Dermis blood vessel endothelial cell (primary cell): ENCODE data around the gene PTPRD. TPM values are rescaled to one million over a fixed set of nuclear protein-coding genes. Genes with fewer than 3 reads are reported as not detected.

Experiments
- DNase-seq: peaks from one replicate; pipeline ENCODE4 v3.0.0; 2010
- total RNA-seq: library from RNA; depleted of rRNA; stranded (reverse); fragments of >200 nt; gene quantifications from 2 replicates; pipeline ENCODE4 v1.2.3, GENCODE V29; 2014

The PTPRD gene
- total RNA-seq, 1 donor from 2014 or later: 3.2 TPM

DNA sequence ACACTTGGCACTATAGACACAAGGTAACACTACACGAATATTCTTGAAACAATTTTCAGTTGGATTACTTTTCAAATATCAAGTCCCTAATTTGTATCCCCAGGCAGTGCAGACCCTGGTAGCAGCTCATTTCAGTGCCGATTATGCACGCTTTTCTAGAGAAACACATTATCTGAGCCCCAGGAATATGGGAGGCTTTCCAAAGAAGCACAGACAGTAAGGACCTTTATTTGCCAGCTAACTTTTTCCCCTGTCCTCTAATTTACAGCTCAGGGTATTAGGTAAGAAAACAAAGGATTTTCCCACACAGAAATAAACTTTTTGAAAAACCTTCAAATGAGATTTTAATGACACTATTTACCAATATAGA is 1961.0 kb downstream of the PTPRD start:
- DNase-seq: no peak

DNA sequence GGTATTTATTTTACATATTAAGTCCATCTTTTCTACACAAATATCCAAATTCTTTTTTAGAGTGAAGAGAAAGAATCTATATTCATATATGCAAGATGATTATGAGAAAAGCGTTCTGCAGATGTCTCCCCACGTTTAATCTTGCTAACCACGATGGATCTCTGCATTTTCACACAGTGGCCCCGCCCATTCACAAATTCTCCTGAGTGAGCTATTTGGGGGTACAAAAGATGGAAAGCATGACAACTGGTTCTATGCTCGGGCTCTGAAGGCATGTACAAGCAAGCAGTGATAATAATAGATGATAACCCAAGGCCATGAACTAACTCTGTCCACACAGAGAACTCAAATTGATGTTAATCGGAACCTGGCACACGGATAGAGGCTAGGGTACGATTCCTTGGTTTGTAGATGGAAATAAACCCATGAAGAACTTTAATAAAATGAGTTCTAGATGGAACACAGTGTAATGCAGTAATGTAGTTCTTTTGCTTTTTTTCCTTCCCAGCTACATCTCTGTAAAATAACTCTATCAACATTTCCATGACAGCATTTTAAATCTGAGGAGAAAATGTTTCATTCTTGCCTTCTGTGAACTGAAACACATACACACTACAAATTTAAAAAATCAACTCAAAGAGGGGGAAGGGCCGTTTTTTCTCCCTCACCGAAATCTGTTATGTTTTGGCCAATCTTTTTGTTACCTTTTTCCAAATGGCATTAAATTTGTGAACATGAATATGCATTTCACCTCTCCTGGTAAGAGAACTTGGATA is 1961.5 kb downstream of the PTPRD start:
- no peak for DNase-seq

DNA sequence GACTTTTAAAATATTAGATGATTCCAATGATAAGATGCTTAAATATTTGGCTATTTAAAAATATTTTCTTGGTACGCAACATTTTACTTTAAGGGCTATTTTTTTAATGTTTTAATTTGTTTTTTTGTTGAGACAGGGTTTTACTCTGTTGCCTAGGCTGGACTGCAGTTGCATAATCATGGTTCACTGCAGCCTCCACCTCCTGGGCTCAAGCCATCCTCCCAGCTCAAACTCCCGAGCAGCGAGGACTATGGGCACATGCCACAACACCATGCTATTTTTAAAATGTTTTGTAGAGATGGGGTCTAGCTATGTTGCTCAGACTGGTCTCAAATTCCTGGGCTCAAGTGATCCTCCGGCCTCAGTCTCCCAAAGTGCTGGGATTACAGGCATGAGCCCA is 1963.0 kb downstream of the PTPRD start:
- no peak for DNase-seq

DNA sequence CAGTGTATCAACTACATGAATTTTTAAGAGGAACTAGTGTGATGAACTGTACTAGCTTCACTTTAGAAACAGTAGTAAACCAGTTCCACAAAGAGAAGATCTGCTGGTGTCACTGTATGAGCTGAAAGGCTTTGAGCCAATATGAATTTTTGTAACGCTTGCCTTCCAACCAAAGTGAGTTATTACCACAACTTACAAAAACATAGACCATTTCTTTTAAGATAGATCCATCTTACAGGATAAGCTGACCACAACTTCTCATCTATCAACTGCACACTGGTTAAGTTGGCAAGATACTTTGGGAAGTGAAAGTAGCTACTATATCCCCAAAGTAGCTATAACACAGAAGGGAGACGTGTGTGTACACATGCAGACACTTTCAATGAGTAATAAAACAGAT is 1963.6 kb downstream of the PTPRD start:
- no peak for DNase-seq

DNA sequence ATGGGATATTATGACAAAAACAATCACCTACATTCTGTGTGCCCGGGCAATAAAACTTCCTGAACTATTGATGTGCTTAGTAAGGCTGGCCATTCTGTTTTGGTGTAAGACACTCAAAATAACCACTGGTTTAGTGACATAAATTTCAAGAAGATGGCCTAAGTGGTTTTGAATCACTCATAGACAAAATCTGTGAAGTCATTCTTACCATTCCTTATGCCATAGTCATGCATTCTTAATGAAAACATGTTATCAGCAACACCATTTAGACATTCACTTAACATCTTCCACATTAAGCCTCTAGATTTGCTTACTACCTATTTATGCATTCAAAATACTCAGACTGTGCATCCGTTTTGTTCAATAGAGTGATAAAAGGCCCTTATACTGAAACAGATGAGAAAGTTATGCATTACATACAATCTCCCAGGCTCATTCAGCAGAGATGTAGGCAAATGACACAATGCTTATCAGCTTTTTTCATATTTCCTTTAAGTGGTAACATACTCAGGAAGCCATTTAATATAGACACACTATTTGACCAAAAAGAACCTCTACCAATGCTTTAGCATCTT is 1964.4 kb downstream of the PTPRD start:
- DNase-seq: no peak

DNA sequence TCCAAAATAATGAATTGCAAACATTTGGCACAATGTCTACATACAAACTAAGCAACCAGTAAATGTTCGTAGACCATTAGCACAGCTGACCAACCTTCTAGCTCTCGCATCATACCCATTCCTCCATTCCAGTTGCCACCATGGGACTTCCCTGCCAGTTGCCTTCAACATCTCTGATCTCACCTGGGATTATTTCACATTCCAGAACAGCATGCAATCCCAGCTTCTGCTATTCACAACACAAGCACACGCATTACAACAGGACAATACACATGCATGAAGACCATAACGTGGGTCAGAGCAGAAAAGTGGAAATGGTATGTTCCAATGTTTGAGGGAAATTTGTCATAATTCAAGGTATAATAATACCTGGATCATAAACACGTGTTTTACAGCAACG is 1965.0 kb downstream of the PTPRD start:
- DNase-seq: no peak

DNA sequence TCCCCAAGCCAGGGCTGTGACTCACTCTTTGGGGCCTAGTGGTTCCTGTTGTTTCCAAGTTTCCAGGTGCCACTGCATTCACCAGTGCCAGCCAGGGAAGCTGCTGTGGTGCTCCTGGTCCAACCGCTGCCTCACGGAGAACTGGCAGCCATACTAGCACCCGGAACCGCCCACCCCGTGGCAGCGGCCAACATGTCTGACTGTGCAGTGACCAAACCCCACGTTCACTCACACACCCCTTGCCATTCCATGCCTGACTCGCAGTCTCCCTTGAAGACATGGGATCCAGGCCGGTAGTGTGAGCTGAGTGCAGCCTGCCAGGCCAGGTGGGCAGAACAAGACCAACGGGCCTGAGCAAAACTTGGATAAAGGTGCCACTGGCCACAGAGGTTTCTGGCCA is 1968.2 kb downstream of the PTPRD start:
- DNase-seq: no peak

DNA sequence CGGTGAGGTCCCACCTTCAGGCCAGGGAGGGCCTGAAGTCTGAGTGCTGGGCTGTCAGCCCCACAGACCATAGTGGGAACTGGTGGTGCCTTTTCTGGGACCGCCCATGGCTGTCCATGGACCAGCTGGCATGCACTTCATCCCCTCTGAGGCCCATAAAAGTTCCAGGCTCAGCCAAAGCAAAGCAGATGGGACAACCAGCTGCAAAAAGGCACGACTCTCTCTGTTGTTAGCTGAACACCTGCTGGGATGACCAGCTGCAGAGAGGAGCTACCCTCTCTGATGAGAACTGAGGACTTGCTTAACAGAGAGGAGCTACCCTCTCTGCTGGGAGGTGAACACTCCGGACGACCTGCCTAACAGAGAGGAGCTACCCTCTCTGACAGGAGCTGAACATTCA is 1968.9 kb downstream of the PTPRD start:
- DNase-seq: no peak

DNA sequence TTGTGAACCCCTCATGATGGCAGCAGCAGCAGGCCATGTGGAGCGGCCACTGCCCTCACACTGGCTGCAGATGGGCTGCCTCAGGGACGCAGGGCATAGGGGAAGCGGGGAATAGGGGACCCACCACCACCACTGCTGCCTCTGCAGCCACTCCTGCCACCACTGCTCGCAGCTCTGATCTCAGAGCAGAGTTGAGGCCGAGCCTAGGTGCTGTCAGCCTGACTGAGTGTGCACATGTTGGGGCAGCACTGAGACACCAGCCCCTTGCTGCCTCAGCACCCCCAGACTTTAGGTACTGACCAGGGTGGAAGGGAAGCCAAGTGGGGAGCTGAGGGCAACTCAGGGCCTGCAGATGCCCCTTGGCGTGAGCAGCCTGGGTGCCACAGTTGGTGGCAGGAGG is 1969.3 kb downstream of the PTPRD start:
- no peak for DNase-seq

DNA sequence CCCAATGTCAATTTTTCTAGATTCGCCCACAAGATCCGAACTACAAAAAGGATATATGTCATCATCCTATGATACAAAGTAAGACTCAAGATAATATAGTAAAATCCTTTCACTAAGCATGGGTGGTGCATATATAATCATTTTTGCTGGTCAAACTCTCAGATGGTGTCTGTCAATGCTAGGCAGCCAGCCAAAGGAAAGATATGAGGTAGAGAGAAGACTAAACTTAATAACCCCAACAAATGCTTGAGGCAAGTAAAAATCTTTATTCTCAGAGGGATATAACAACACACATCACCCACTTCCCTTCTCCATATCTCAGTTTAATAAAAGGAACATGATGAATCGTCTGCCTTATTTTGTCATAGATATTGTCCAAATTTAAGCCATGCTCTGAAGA is 1972.0 kb downstream of the PTPRD start:
- DNase-seq: no peak

DNA sequence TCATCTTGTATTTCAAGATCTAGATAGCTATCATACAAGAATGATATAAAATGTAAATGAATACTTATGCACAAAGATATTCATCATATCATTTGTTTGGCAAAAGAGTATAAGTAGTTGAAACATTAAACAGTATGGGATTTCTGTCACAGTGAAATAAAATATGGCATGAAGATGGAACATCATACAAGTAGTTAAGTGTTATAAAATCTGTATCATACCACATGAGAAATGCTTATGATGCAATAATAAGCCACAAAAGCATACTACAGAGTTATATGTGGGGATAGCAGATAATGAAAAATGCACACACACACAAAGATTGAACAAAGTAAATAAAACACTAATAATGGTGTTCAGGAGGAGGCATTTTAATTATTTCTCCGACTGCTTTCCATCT is 1975.2 kb downstream of the PTPRD start:
- DNase-seq: no peak

DNA sequence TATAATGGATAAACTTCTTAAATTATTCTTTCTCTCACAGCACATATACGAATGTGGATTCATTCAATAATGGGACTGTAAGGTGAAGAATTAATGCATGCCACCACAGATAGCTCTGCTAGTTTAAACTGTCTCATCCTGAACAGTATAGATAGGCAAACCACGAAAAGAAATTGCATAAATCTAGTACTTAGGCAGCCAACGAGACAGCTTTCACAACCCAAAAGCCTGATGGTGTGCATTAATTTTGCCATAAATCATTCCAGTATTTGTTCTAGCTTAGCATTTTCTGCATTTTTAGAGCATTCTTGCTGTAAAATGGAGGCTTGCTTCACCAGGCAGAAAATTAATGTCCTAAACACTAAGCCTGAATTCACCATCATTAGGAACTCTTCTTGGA is 1979.0 kb downstream of the PTPRD start:
- no peak for DNase-seq

DNA sequence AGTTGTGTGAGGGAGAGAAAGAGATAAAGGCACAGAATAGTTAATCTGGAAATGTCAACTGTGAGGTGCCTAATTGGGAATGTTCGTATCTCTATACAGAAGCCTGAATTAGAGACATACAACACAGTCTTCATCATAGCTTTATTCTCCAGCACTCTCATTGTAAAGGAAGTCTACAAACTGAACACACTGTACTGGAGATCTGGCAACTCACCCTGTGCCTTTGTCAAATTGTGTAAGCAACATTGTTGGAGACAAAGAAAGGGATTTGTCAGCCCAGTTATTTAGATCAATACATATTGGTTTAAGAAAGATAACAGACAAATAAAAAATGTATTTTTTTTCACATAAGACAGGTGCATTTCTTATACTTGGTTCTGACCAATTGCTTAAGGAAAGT is 1980.3 kb downstream of the PTPRD start:
- DNase-seq: no peak

DNA sequence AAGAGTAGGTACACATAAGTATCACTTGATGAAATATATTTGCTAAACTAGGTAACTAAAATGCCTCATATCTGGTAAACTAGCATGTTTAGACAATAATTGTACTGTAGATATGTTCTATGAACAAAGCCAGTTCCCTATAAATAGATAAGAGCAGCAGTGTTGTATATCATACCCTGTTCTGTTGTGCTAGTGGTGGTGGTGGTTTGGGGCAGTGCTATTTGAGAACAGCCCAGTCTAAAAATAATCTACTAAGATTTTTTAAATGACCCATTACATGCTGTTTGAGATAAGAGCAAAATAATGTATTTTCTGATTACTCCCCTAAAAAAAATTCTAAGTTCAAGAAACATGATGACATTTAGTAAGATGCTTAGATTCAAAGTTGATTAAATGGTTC is 1984.0 kb downstream of the PTPRD start:
- no peak for DNase-seq

DNA sequence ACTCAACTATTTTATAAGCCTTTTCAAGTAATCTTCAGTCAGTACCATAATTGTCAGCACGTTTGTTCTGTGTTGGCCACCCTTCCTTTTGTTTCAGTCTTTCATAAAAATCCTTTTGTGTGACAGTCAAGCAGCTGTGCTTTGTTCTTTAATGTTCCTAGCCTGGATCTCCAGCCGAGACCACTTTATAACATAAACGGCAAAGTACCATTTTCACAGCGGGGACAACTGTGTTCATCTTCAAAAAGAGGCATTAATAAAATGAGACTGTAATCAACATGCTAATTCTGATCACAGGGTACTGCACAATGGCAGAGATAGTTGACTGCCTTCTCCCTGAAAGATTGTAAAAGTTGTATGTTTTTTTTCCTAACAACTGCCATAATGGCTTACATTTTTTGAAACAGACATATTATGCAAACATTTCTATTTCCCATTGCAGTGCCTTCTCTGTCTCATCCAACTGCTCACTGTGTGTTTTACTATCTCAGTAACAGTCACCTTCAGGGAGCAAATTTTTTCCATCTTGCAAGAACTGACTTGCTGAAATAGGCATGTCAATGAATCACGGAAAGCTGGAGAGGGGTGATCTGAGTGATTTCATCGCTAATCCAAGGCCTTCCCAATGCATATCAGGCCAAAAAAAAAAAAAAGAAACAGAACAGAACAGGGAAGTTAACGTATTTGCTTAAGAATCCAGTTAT is 1984.7 kb downstream of the PTPRD start:
- no peak for DNase-seq

DNA sequence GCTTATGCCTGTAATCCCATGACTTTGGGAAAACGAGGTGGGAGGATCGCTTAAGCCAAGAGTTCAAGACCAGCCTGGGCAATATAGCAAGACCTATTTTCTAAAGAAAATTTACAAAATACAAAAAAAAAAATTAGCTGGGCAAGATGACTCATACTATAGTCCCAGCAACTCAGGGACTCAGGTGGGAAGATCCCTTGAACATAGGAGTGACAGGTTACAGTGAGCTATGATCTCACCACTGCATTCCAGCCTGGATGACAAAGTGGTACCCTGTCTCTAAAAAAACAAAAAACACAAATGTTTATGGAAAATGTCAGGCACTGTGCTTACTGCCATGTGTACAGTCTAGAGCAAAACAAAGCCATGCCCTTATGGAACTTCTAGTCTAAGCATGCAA is 1989.9 kb downstream of the PTPRD start:
- DNase-seq: no peak

DNA sequence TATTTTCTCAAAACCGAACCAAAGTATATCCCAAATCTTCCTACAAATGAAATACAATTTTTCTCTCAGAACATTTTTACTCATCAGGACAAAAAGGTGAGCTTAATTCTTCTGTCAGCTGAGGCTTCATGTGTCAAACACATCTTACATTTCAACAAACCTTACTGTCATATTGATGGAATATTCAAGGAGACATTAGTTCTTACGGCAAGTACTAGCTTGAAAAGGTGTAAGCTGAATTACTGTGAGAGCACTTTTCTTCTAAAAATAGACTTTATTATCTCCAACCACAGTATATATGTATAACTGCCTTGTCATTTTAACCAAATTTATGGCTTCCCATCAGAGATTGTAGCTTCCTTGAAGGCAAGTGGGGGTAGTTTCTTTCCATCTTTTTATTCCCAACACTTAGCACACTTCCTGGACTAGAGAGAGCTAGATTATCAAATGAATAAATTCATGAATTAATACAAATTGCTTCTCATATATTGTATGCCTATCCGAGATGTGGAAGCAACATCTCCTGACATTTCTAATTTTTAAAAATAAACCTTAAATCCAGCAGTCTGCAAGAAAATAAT is 1990.5 kb downstream of the PTPRD start:
- no peak for DNase-seq

DNA sequence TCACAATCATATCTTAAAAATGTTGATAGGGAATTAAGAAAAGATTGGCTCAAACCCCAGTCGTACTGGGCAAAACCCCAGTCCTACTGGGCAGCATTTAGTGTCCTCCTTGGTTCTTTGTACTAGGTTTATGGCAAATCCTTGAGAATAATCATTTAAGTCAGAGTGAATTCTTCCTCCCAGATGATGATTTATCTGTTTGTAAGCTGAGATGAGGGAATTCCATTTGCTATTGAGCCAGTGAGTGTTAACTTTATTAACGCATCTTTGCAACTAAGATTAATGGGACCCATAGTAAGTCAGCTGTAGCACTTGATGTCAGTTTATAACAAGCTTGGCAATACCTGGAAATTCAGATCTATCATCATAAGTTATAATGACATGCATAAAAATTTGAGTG is 1991.4 kb downstream of the PTPRD start:
- DNase-seq: no peak

DNA sequence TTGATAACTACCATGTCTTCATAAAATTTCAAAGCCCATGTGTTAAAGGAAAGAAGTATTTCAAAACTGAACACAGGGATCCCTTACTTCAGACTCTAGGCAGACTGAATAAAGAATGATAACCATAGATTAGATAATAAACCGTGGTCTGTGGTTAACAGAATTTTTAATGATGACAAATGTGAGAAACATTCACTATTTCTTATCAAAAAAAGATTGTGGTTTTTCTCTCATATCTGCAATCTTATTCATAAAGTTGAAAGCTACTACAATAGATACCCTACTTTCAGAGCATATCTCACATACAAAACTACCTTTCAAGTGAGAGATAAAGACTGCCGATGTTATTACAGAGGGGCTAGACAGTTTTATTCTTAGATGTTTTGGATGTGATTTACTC is 1996.4 kb downstream of the PTPRD start:
- DNase-seq: no peak

DNA sequence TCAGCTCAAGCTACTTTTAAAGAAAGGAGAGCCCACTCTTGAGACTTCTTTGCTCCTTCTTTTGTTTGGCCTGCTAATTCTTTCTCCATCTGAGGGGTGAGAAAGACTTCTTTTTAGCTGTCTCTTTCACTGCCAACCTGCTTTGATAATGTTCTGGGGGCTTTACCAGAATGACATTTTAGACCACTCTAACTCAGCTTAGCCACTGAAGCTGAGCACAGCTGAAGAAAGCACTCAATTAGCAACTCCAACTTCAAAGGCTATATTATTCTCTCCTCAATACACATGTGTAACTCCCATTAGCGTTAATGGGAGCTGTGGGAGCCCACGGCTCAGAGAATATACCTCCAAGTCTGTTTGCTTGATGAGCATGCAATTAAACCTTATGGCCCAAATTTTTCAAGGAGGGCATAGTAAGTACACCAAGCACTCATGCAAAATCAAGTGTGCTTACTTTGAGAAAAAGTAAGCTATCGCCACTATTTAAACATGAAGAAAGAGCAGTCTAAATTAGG is 1997.8 kb downstream of the PTPRD start:
- DNase-seq: no peak

DNA sequence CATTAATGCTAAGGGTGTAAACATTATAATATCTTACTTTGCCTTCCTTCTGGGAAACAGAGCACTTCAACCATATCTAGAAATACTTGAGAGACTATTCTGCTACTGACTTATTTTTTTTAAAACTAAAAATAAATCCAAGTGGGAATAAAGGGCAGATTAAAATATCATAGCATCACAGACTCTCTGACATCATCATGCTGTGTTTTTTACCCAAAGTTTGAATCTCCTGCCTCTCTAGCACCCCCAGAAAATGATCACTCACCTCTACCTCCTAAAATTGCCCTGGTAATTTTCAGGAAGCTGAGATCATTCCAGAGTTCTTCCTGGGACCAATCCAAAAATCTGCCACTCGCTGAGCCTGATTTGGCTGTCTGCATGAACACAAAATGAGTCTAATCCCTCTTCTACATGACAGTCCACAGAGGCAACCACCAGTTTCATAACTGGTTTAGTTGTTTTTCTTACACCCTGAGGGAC is 1999.4 kb downstream of the PTPRD start:
- no peak for DNase-seq

DNA sequence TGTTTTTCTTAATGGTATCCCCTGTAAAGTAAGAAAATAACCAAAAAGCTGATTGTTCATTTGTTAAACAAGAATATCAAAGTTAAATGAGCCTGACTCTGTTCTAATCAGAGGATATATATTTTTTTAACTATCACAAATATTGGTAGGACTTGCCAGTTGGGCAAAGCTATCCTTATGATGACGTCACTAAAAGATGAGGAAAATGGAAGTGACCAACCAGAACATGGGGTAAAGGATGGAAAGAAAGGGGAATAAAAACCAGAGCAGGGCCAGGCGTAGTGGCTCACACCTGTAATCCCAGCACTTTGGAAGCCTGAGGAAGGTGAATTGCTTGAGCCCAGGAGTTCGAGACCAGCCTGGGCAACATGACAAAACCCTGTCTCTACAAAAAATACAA is 2001.6 kb downstream of the PTPRD start:
- no peak for DNase-seq

DNA sequence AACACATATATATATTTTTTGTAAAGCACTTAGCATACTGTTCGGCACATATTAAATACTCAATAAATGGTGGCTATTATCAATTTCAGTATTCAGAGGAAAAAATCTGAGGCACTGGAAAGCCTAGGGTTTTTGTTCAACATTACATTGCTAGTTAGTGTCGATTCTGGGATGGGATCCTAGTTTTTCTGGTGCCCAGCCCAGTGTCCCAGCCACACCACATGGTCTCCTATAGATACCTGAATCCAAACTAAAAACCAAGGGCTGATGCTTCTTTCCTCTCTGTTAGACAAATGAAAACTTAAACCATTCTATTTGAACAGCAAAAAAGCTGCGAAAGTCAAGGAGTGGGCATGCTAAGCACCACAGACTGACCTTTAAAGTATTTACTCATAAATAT is 2002.5 kb downstream of the PTPRD start:
- DNase-seq: no peak

DNA sequence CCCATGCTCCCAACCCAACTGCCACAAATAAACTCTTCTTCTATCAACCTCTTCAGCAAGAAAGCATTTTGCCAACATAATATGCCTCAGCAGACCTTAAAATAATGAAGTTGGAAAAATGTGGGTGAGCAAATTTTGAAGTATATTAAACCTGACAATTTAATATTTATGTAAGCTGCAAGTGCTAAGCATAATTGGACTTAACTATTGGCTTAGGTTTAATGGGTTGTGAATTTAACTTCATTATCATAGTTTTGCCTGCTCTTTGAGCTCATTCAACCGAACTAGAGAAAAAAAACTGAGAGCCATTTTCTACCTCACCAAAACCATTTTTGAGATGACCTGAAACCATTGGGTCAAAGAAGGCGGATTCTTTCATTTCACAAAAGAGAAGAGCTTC is 2007.7 kb downstream of the PTPRD start:
- DNase-seq: no peak
